Vagina (tissue), 2 donors: ENCODE measurements around the gene HBB. TPM values are rescaled to one million over a fixed set of nuclear protein-coding genes. Genes with fewer than 3 reads are reported as not detected.

Experiments used
- DNase-seq, 2 donors: peaks; one replicate each; pipeline ENCODE4 v3.0.0-alpha.2; 2017; ENCODE audit errors: extremely low spot score in 2 of 2
- H3K27ac ChIP-seq: fragments of 200-600 bp; sonication (generic); one replicate; pipeline ENCODE4 v1.5.1; 2019
- H3K27me3 ChIP-seq: fragments of 200-600 bp; sonication (generic); one replicate; pipeline ENCODE4 v1.5.1; 2019
- H3K36me3 ChIP-seq, 2 donors: fragments of 200-600 bp; sonication (generic); one replicate each; pipeline ENCODE4 v1.5.1; 2017 to 2019
- H3K4me1 ChIP-seq: fragments of 200-600 bp; sonication (generic); one replicate; pipeline ENCODE4 v1.5.1; 2019
- H3K4me3 ChIP-seq, 2 donors: fragments of 200-600 bp; sonication (generic); 1 replicate in 1 of 2; 2 replicates in 1 of 2; pipeline ENCODE4 v1.5.1; 2016 to 2019
- H3K9me3 ChIP-seq: fragments of 200-600 bp; sonication (generic); one replicate; pipeline ENCODE4 v1.5.1; 2019
- CTCF ChIP-seq, 3 experiments: fragments of 450-650 bp in 2 of 3; fragments of 200-600 bp in 1 of 3; sonication (generic) in 1 of 3; IDR thresholded peaks; one replicate each; pipeline ENCODE4 v1.5.1; 2017 to 2019; ENCODE audit warnings: antibody characterized with exemption in 3 of 3, mild to moderate bottlenecking in 2 of 3, moderate library complexity in 2 of 3
- POLR2A ChIP-seq, 2 donors: fragments of 450-650 bp; IDR thresholded peaks; one replicate each; pipeline ENCODE4 v1.6.1; 2017; ENCODE audit warnings: antibody characterized with exemption in 2 of 2, mild to moderate bottlenecking in 2 of 2, moderate library complexity in 2 of 2
- POLR2AphosphoS5 ChIP-seq, 2 donors: sonication (generic); formaldehyde crosslinking; IDR thresholded peaks; one replicate each; pipeline ENCODE4 v1.9.0; 2017; ENCODE audit warnings: antibody characterized with exemption in 2 of 2, mild to moderate bottlenecking in 2 of 2, low read depth in 1 of 2; ENCODE audit not compliant: insufficient read depth in 1 of 2
- intact Hi-C: fragments of 100-400 bp; cut with DNase I; formaldehyde crosslinking; loops from one replicate; pipeline ENCODE4 v1.15.1; 2023
- total RNA-seq: library from RNA; depleted of rRNA; stranded (reverse); fragments of >200 nt; gene quantifications from one replicate; pipeline ENCODE4 v1.2.3, GENCODE V29; 2016

The HBB gene
- total RNA-seq, 1 donor from 2014 or later, result 591 TPM

- Histone ChIP-seq H3K27me3 (no peaks in the 10 kb centered on the region), H3K36me3 (no peaks in the 10 kb centered on the region), H3K4me1 (no peaks in the 10 kb centered on the region), H3K9me3 (no peaks in the 10 kb centered on the region), H3K27ac (no peak overlapping the region), H3K4me3 (no peak overlapping the region)
- DNase-seq, result no peak
- TF ChIP-seq CTCF (IDR thresholded peaks at IDR 0.05), result no peak
- no peak for TF ChIP-seq POLR2AphosphoS5 (IDR thresholded peaks at IDR 0.05; ENCODE audit: insufficient read depth in 1 of 2, low read depth in 1 of 2)
- TF ChIP-seq POLR2A (IDR thresholded peaks at IDR 0.05), result no peak
- intact Hi-C loops, result no loop called here
These were observed 6.4 kb upstream of the HBB start for GRCh38 chr11:5233307-5233706.

GRCh38 chr11:5232821-5233220, 6.0 kb upstream of the HBB start:
- intact Hi-C loops, result no loop called here
- no peak overlapping the region for H3K27ac ChIP-seq
- H3K9me3 ChIP-seq, result no peaks in the 10 kb centered on the region
- TF ChIP-seq POLR2AphosphoS5 (IDR thresholded peaks at IDR 0.05; ENCODE audit: insufficient read depth in 1 of 2, low read depth in 1 of 2) (no peak), POLR2A (IDR thresholded peaks at IDR 0.05) (no peak), CTCF (IDR thresholded peaks at IDR 0.05) (no peak)
- H3K4me3 ChIP-seq, result no peak overlapping the region
- DNase-seq, result no peak
- H3K27me3 ChIP-seq, result no peaks in the 10 kb centered on the region
- no peaks in the 10 kb centered on the region for H3K4me1 ChIP-seq
- H3K36me3 ChIP-seq, result no peaks in the 10 kb centered on the region

GRCh38 chr11:5232176-5232575, 5.3 kb upstream of the HBB start:
- no peak for TF ChIP-seq POLR2AphosphoS5 (IDR thresholded peaks at IDR 0.05; ENCODE audit: insufficient read depth in 1 of 2, low read depth in 1 of 2)
- TF ChIP-seq CTCF (IDR thresholded peaks at IDR 0.05), result no peak
- no peak for TF ChIP-seq POLR2A (IDR thresholded peaks at IDR 0.05)
- no peak overlapping the region for H3K4me3 ChIP-seq

GRCh38 chr11:5231111-5231510, 4.2 kb upstream of the HBB start:
- no peaks in the 10 kb centered on the region for H3K9me3 ChIP-seq

More at GRCh38 chr11:5232176-5232575, 5.3 kb upstream of the HBB start:
- DNase-seq, result no peak
- Histone ChIP-seq H3K9me3 (no peaks in the 10 kb centered on the region), H3K27ac (no peak overlapping the region), H3K4me1 (no peaks in the 10 kb centered on the region), H3K27me3 (no peaks in the 10 kb centered on the region), H3K36me3 (no peaks in the 10 kb centered on the region)
- intact Hi-C loops, result no loop called here

GRCh38 chr11:5230266-5230665, 3.4 kb upstream of the HBB start:
- Histone ChIP-seq H3K27ac (no peak overlapping the region), H3K4me1 (no peaks in the 10 kb centered on the region), H3K9me3 (no peaks in the 10 kb centered on the region), H3K36me3 (no peaks in the 10 kb centered on the region), H3K4me3 (no peak overlapping the region), H3K27me3 (no peaks in the 10 kb centered on the region)
- DNase-seq, result no peak
- TF ChIP-seq POLR2A (IDR thresholded peaks at IDR 0.05), result no peak
- TF ChIP-seq POLR2AphosphoS5 (IDR thresholded peaks at IDR 0.05; ENCODE audit: insufficient read depth in 1 of 2, low read depth in 1 of 2), result no peak
- no peak for TF ChIP-seq CTCF (IDR thresholded peaks at IDR 0.05)
- intact Hi-C loops, result no loop called here

More at GRCh38 chr11:5231111-5231510, 4.2 kb upstream of the HBB start:
- Histone ChIP-seq H3K4me3 (no peak overlapping the region), H3K4me1 (no peaks in the 10 kb centered on the region), H3K36me3 (no peaks in the 10 kb centered on the region), H3K27me3 (no peaks in the 10 kb centered on the region), H3K27ac (no peak overlapping the region)
- intact Hi-C loops, result no loop called here
- DNase-seq, result no peak
- no peak for TF ChIP-seq POLR2A (IDR thresholded peaks at IDR 0.05)
- no peak for TF ChIP-seq POLR2AphosphoS5 (IDR thresholded peaks at IDR 0.05; ENCODE audit: insufficient read depth in 1 of 2, low read depth in 1 of 2)
- TF ChIP-seq CTCF (IDR thresholded peaks at IDR 0.05), result no peak
